NCI-H146 treated with DMSO at 0.1 percent for 48 hours (cell line): ENCODE data around the gene MMRN1.

Experiments used
- DNase-seq: peaks from one replicate; lab custom pipeline; 2025; ENCODE audit not compliant: unreplicated experiment; lab: John Stamatoyannopoulos, UW

Gene MMRN1

DNA sequence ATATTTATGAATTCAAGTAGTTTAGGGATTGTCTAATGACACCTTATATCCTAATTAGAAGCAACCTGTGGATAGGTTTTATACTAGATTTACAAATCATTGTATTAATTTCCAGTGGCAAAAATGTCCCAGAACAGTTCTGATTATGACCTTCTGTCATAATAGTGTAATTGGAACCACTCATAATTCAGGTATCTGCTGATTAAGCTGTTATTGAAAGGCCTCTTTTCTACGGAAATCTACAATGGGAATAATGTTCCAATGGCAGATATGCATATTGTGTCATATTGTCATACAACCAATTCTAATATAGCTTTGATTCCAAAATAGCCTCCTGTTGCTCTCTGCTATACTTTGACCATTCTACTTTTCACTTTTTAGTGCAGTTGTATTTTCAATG, 19.0 kb downstream of the MMRN1 start:
- no peak for DNase-seq

- no peak for DNase-seq
Measured at GRCh38 chr4:89914609-89915550, 20.2 kb downstream of the MMRN1 start.

DNA sequence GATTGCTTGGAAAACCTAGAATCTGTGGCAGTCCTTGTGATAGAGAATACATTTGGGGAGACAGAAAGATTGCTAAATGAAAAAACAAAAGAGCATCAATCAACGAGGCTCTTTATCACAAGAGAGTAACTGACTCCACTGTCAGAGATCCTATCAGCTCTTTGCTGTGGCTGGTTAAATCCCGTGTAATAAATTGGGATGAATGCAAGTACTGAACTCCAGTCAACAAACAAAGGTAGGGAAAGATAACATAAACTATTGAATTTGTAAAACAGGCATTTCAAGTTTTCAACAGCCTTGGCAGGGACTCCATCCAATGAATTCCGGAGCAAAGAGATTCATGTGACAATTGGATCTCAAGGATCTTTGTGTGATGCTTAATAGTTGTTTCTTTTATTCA, 21.3 kb downstream of the MMRN1 start:
- DNase-seq = no peak

GRCh38 chr4:89922848-89923416, 28.3 kb downstream of the MMRN1 start:
- DNase-seq = no peak

DNA sequence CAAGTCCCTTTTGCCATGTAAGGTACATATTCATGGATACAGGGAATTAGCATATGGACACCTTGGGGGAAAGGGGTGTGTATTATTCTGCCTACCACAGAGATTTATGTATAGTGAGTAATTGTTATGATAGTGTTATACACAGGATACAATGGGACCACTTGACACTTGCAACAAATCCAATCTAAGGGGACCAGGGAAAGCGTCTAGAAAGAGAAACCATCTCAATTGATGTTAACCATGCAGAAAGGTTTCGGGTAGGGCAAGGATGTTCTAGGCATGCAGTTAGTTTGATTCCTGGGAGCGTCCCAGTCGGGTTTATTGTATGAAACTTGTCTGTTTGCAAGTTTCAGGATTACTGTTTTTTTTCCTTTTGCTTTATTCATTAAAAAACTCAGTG, 34.2 kb downstream of the MMRN1 start:
- no peak for DNase-seq

GRCh38 chr4:89929425-89930159, 34.9 kb downstream of the MMRN1 start:
- DNase-seq = no peak

GRCh38 chr4:89939546-89939945, 44.9 kb downstream of the MMRN1 start:
- DNase-seq = no peak

DNA sequence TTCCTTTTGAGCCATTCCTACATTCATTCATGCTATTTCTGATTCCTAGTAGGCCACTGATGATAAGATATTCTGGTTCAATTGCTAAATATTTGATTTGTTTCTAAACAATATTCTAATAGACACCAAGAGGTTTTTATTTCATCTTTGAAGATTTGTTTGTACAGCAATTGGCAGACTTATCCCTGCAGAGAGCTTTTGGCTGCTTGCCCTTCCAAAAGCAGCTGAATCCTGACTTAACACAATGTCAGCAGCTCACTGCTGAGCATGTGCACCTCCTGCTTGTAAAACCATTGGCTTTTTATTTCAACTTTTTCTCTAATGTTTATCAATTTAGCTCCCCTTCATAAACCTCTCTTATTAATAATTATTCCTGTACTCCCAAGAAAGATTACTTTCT, 45.3 kb downstream of the MMRN1 start:
- DNase-seq = no peak

- DNase-seq = no peak
Measured at GRCh38 chr4:89942811-89943210, 48.2 kb downstream of the MMRN1 start.

DNA sequence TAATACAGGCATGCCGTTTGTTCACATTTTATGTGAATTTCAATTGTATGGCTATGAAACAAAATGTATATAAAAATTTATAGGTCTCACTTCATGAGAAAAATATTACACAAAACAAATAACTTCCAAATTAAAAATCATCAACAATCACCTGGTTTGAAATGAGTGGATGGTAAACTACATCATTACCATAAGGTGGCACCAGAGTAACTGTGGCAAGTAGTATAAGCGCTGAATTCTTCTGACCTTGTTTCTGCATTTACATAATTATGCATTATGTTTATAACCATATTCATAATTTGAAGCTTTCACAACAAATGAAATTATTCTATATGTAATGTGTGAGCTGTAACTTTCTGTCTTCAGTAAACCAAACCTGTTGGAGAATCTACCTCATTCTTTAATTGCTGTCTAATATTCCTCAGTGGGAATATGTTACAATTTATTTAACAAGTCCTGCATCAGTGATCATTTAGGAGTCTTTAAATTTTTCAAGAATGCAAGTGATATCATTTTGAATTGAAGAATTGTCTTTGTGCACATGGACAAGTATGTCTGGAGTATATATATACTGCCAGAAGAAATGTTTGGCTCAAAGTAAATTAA, 55.2 kb downstream of the MMRN1 start:
- DNase-seq = no peak

DNA sequence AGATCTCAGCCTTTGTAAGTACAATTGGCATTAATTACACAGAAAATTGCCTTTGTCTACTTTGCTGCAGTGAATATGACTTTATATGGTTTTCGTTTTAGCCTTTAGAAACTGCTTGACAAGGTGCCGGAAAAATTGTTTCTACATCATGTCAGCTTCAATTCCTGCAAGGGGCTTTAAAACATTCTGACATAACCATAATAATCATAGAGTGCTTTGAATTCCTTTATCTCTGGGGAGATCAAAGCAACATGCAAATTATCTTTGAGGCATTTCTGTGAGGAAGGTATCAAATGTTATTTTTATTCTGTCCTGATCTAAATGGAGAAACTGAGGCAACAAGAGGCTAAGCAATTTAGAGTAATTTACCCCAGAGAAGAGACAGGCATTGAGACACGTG, 57.8 kb downstream of the MMRN1 start:
- DNase-seq = no peak

GRCh38 chr4:89954906-89955695, 60.4 kb downstream of the MMRN1 start:
- no peak for DNase-seq

DNA sequence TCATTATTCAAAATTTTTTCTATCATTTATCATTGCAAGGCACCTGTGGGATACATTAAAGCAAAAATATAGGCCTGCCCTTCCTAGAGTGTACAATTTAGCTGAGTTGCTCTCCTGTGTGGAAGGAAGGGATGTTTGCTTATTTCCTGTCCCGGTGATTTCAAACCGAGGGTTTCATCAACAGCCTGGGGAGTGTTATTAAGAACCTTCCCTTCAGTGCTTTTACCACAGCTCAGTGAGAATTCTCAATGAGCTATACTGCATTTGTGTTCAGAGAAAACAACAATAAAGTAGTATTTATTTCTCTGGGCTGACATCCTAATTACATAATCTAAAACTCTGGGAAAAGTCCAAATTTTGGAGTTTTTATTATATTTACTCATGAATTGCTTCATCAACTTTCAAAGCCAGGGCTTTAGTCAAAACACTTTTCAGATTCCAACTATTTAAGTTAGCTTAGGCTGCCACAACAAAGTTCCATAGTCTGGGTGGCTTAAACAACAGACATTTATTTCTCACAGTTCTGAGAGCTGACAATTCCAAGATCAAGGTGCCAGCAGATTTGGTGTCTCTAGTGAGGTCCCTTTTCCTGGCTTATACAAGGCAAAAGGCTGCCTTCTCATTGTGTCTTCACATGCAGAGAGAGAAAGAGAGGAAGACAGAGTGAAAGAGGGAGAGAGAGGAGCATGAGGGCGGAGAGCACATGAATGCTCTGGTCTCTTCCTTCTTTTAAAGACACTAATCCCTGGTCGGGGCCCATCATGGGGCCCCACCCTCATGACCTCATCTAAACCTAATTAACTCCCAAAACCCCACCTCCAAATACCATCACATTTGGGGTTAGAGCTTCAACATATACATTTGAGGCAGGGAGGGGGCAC, 62.6 kb downstream of the MMRN1 start:
- no peak for DNase-seq

DNA sequence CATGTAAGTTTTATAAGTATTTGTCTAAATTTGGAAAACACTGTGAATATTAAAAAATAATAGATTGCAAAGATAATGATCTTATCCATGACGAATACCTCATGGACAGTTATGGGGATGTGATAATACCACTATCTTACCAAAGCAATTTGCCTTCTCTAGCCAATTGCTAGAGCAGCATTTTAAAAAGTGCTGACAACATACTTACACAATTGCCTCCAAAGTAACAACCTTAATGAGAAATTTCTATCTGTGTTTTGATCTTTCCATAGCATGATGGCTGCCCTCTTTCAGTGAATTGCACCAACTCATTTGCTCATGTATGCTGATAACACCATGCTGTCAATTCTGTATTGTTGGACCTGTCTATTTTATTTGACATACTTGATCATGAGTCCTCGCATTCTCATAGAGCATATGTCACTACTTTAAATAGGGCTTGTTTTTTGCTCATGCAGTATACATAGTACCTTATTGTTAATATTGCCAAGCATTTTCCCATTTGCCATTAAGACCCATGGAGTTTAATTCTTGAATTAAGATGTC, 87.2 kb downstream of the MMRN1 start:
- no peak for DNase-seq

DNA sequence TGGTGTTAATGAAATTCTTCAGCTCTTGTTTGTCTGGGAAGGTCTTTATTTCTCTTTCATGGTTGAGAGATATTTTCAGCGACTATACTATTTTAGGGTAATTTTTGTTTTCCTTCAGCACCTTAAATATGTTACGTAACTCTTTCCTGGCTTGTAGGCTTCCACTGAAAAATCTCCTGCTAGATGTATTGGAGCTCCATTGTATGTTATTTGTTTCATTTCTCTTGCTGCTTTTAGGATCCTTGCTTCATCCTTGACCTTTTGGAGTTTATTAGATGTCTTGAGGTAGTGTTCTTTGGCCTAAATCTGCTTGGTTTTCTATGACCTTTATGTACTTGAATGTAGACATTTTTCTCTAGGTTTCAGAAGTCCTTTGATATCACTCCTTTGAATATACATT, 93.6 kb downstream of the MMRN1 start:
- DNase-seq = no peak

GRCh38 chr4:89992744-89993143, 98.1 kb downstream of the MMRN1 start:
- DNase-seq = no peak

GRCh38 chr4:89994176-89994873, 99.7 kb downstream of the MMRN1 start:
- no peak for DNase-seq

- no peak for DNase-seq
Measured at GRCh38 chr4:89995006-89995405, 100.4 kb downstream of the MMRN1 start.

DNA sequence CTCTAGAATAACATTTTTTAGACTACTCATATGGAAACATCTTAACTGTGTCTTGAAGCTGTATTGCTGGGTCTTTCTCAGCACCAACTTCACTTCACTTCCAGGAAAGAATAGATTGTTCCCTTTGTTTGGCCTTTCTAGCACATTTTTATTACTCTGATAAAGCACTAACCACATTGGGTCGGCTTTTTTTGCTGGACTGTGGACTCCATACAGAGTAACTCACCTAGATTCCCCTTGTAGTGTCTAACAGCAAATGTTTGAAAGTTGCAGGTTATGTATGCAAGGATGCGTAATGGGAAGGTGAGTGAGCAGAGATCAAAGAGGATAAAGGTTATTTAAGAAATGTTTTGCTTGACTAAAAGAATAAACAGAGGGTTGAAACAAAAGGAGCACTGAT, 101.2 kb downstream of the MMRN1 start:
- no peak for DNase-seq
